ENCODE results near the gene CDC37L1.

- TF ChIP-seq CTCF (conservative IDR thresholded peaks at IDR 0.05 in 1 of 2, IDR thresholded peaks at IDR 0.05 in 1 of 2; ENCODE audit: low read depth in 1 of 2, low read length in 2 of 2) (no peak), EZH2 (IDR thresholded peaks at IDR 0.05; ENCODE audit: low read length, missing control alignments) (no peak)
These were observed 35.1 kb downstream of the CDC37L1 start for GRCh38 chr9:4714266-4715016.
